ENCODE measurements around the gene OR7C1.
"Not testable (repeated sequence)": the region's sequence is repeated elsewhere in the genome, so short reads cannot be mapped to it uniquely, and the experiment has no call there.

The OR7C1 gene

GRCh38 chr19:14835011-14835410 is at the start of gene OR7C1, which contains the start of gene OR7A5:
TSS of gene OR7C1 (minus strand) at chr19:14835185. CDS start at chr19:14800136, 35,049 bp downstream.
TSS of gene OR7A5 (minus strand) at chr19:14835185. CDS start at chr19:14828241, 6,944 bp downstream.
- DNase-seq, result no peak

GRCh38 chr19:14871619-14872230 is 36.7 kb upstream of the OR7C1 start:
- DNase-seq, result no peak

GRCh38 chr19:14868497-14868896 is 33.5 kb upstream of the OR7C1 start:
- DNase-seq, result no peak

- DNase-seq, result no peak
These were observed 13.8 kb upstream of the OR7C1 start, which contains the start of gene OR7A10 for GRCh38 chr19:14848822-14849221. TSS of gene OR7A10 (minus strand) at chr19:14848922. CDS start at chr19:14841877, 7,045 bp downstream.

- no peak for DNase-seq
These were observed 8.6 kb upstream of the OR7C1 start for GRCh38 chr19:14843578-14843977.

GRCh38 chr19:14843169-14843568 is 8.2 kb upstream of the OR7C1 start:
- DNase-seq, result no peak

GRCh38 chr19:14840206-14840605 is 5.2 kb upstream of the OR7C1 start:
- no peak for DNase-seq

GRCh38 chr19:14837391-14837790 is 2.4 kb upstream of the OR7C1 start:
- DNase-seq, result no peak

GRCh38 chr19:14830702-14831101 is 4.3 kb downstream of the OR7C1 start:
- DNase-seq, result no peak

GRCh38 chr19:14826006-14826405 is 9.0 kb downstream of the OR7C1 start:
- no peak for DNase-seq

- no peak for DNase-seq
These were observed 13.0 kb downstream of the OR7C1 start for GRCh38 chr19:14821937-14822336.

GRCh38 chr19:14818588-14818987 is 16.4 kb downstream of the OR7C1 start:
- DNase-seq, result no peak

- DNase-seq, result no peak
These were observed 17.9 kb downstream of the OR7C1 start for GRCh38 chr19:14817052-14817451.

GRCh38 chr19:14814982-14815652 is 19.9 kb downstream of the OR7C1 start:
- no peak for DNase-seq

GRCh38 chr19:14809272-14810057 is 25.5 kb downstream of the OR7C1 start:
- no peak for DNase-seq

- no peak for DNase-seq
These were observed 30.2 kb downstream of the OR7C1 start for GRCh38 chr19:14804765-14805164.

- no peak for DNase-seq
These were observed 36.2 kb downstream of the OR7C1 start for GRCh38 chr19:14798760-14799159.

GRCh38 chr19:14796021-14796420 is 39.0 kb downstream of the OR7C1 start:
- no peak for DNase-seq

GRCh38 chr19:14795078-14795721 is 39.8 kb downstream of the OR7C1 start:
- no peak for DNase-seq

GRCh38 chr19:14792250-14792649 is 42.7 kb downstream of the OR7C1 start:
- peak; percentile 39 for DNase-seq

- DNase-seq, result no peak
These were observed 48.5 kb downstream of the OR7C1 start for GRCh38 chr19:14786421-14786851.

- DNase-seq, result not testable (repeated sequence)
These were observed 49.7 kb downstream of the OR7C1 start for GRCh38 chr19:14785102-14785793.

GRCh38 chr19:14784730-14785101 is 50.3 kb downstream of the OR7C1 start:
- DNase-seq, result not testable (repeated sequence)

All from NCI-H1092 (cell line).